Kidney (tissue), 14 donors: ENCODE measurements around the gene SAMD4A. TPM values are rescaled to one million over a fixed set of nuclear protein-coding genes. Genes with fewer than 3 reads are reported as not detected.

Source experiments
- DNase-seq, 5 donors: peaks; one replicate each; pipeline ENCODE4 v3.0.0-alpha.2; 2013 to 2020
- FAIRE-seq: peaks from 2 replicates; lab custom pipeline; 2012; peaks lifted over from hg19 to GRCh38; lab: Jason Lieb, UNC
- H3K27ac ChIP-seq, 2 donors: one replicate each; pipeline ENCODE4 v1.7.0; 2013; ENCODE audit warnings: low read depth in 2 of 2, low read length in 2 of 2, inconsistent platforms in 1 of 2
- H3K27me3 ChIP-seq: one replicate; pipeline ENCODE4 v1.7.1; 2013; ENCODE audit warnings: low read length, inconsistent platforms; ENCODE audit not compliant: control insufficient read depth, insufficient read depth
- H3K36me3 ChIP-seq, 3 donors: one replicate each; pipeline versions ENCODE4 v1.7.0 to v1.7.1; 2013; ENCODE audit warnings: low read length in 3 of 3, control low read depth in 1 of 3, inconsistent platforms in 1 of 3; ENCODE audit not compliant: insufficient read depth in 3 of 3, control insufficient read depth in 2 of 3
- H3K4me1 ChIP-seq, 3 donors: one replicate each; pipeline versions ENCODE4 v1.7.0 to v1.7.1; 2013; ENCODE audit warnings: low read length in 3 of 3, inconsistent platforms in 1 of 3, low read depth in 1 of 3; ENCODE audit not compliant: control insufficient read depth in 2 of 3, insufficient read depth in 2 of 3
- H3K4me3 ChIP-seq, 3 donors: one replicate each; pipeline versions ENCODE4 v1.7.0 to v1.8.1; 2013; ENCODE audit warnings: low read length in 3 of 3, control low read depth in 1 of 3, inconsistent platforms in 1 of 3
- H3K9ac ChIP-seq, 3 donors: one replicate each; pipeline versions ENCODE4 v1.7.0 to v1.7.1; 2013; ENCODE audit warnings: low read length in 3 of 3, control low read depth in 1 of 3, inconsistent platforms in 1 of 3
- H3K9me3 ChIP-seq, 3 donors: one replicate each; pipeline versions ENCODE4 v1.7.0 to v1.7.1; 2013; ENCODE audit warnings: low read length in 3 of 3, control low read depth in 1 of 3, inconsistent platforms in 1 of 3; ENCODE audit not compliant: control insufficient read depth in 2 of 3, insufficient read depth in 1 of 3
- intact Hi-C: fragments of 100-400 bp; cut with DNase I; formaldehyde crosslinking; loops from one replicate; pipeline ENCODE4 v1.11.1; 2022
- polyA plus RNA-seq: library from polyadenylated mRNA; stranded (reverse); fragments of 350-450 nt; fragmentation: Illumina TruSeq; extraction: RNeasy Lipid Tissue Mini Kit (QIAGEN cat#74804); gene quantifications from one replicate; pipeline ENCODE4 v1.2.3, GENCODE V29; 2014; ENCODE audit warnings: low read depth, low replicate concordance; ENCODE audit not compliant: insufficient read depth
- total RNA-seq: library from RNA; stranded (reverse); fragmentation: NEBNext Ultra II Directional; extraction: Animal tissue kit (Norgen Biotek cat#: 25700); gene quantifications from one replicate; pipeline ENCODE4 v1.2.1, GENCODE V29; 2021
- TF ChIP-seq, protein P1 (sequence below): IDR thresholded peaks from 3 replicates; pipeline ENCODE4 v1.5.1; 2012; ENCODE audit warnings: mild to moderate bottlenecking, moderate library complexity, borderline replicate concordance; ENCODE audit not compliant: insufficient read depth; ENCODE audit errors: extremely low read depth
- donor health status: control.
- donor health status: control.
- donor health status: control.
- donor health status: control.
- donor health status: control.
- donor health status: DM: yes; HTN: yes; CAD: no.
- donor health status: Normal renal cell carcinoma (clear cell type).

Gene SAMD4A
- total and polyA plus RNA-seq, 2 donors from 2014 or later = 7.4 to 46.5 TPM

GRCh38 chr14:54614296-54614695 is 47.4 kb downstream of the SAMD4A start:
- FAIRE-seq = no peak
- H3K4me3 ChIP-seq = no peak overlapping the region
- peaks cover 0 to under 1% (median 0%) of the 10 kb centered on the region in 3 donors for H3K9me3 ChIP-seq
- TF ChIP-seq, protein P1, sequence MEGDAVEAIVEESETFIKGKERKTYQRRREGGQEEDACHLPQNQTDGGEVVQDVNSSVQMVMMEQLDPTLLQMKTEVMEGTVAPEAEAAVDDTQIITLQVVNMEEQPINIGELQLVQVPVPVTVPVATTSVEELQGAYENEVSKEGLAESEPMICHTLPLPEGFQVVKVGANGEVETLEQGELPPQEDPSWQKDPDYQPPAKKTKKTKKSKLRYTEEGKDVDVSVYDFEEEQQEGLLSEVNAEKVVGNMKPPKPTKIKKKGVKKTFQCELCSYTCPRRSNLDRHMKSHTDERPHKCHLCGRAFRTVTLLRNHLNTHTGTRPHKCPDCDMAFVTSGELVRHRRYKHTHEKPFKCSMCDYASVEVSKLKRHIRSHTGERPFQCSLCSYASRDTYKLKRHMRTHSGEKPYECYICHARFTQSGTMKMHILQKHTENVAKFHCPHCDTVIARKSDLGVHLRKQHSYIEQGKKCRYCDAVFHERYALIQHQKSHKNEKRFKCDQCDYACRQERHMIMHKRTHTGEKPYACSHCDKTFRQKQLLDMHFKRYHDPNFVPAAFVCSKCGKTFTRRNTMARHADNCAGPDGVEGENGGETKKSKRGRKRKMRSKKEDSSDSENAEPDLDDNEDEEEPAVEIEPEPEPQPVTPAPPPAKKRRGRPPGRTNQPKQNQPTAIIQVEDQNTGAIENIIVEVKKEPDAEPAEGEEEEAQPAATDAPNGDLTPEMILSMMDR = no peak
- no peak for DNase-seq
- intact Hi-C loops = no loop called here
- no peaks in the 10 kb centered on the region for H3K36me3 ChIP-seq
- H3K27me3 ChIP-seq = no peaks in the 10 kb centered on the region
- H3K9ac ChIP-seq = no peak overlapping the region
- no peak overlapping the region for H3K27ac ChIP-seq
- no peaks in the 10 kb centered on the region for H3K4me1 ChIP-seq

GRCh38 chr14:54617467-54617866 is 50.5 kb downstream of the SAMD4A start:
- Histone ChIP-seq H3K4me3 (no peak overlapping the region), H3K9ac (no peak overlapping the region), H3K4me1 (no peaks in the 10 kb centered on the region), H3K36me3 (no peaks in the 10 kb centered on the region), H3K9me3 (no peaks in the 10 kb centered on the region), H3K27me3 (no peaks in the 10 kb centered on the region), H3K27ac (no peak overlapping the region)
- intact Hi-C loops = no loop called here
- FAIRE-seq (no peak), DNase-seq (no peak)
- TF ChIP-seq, protein P1 = no peak

- TF ChIP-seq, protein P1 = no peak
- intact Hi-C loops = no loop called here
Measured at GRCh38 chr14:54621686-54622085, 54.8 kb downstream of the SAMD4A start.

More at GRCh38 chr14:54621686-54622085, 54.8 kb downstream of the SAMD4A start:
- Histone ChIP-seq H3K4me1 (peaks cover 0 to 6% (median 0%) of the 10 kb centered on the region in 3 donors), H3K36me3 (no peaks in the 10 kb centered on the region), H3K27ac (no peak overlapping the region), H3K9ac (no peak overlapping the region), H3K9me3 (no peaks in the 10 kb centered on the region), H3K4me3 (no peak overlapping the region), H3K27me3 (no peaks in the 10 kb centered on the region)
- DNase-seq (no peak), FAIRE-seq (no peak)
